ENCODE data around the gene ACOX3. TPM values are rescaled to one million over a fixed set of nuclear protein-coding genes. Genes with fewer than 3 reads are reported as not detected.
"Not testable (repeated sequence)": the region's sequence is repeated elsewhere in the genome, so short reads cannot be mapped to it uniquely, and the experiment has no call there.

ACOX3 gene
- 10 to 100 TPM; 13.2 to 13.6 TPM for total RNA-seq

- POLR2A ChIA-PET, result interaction anchor here (0.6 to 3.1 kb wide), 7 partner anchors 9 to 239 kb away, joined by 3 to 31 read pairs (median 4); no protein-coding TSS in a partner anchor
- CTCF ChIA-PET, result interaction anchor here (0.8 to 1.8 kb wide), 5 partner anchors 10 to 249 kb away, joined by 3 to 8 read pairs (median 6); no protein-coding TSS in a partner anchor
- Mint-ChIP-seq H3K4me3 (peak within 1 kb of the TSS; percentile 94), H3K27ac (peak within 1 kb of the TSS; percentile 98), H3K36me3 (ENCODE audit: low read depth) (peaks cover 14% of the 10 kb centered on the region), H3K27me3 (ENCODE audit: low read depth) (no peaks in the 10 kb centered on the region), H3K4me1 (ENCODE audit: low read depth) (peaks cover 69% of the 10 kb centered on the region), H3K9me3 (ENCODE audit: insufficient read depth) (no peaks in the 10 kb centered on the region)
- ATAC-seq (peak; percentile 92), DNase-seq (peak; percentile 93)
These were observed at the start of gene ACOX3, which contains the start of gene TRMT44 for GRCh38 chr4:8440492-8441311. ACOX3 (minus strand) TSS chr4:8440723; CDS start chr4:8416521, 24,202 bp downstream. TRMT44 (plus strand) TSS chr4:8440777; CDS start chr4:8440823, 46 bp downstream.

- ChIA-PET POLR2A (no interaction called here), CTCF (no interaction called here)
- no peak overlapping the region for H3K27ac Mint-ChIP-seq
- H3K4me1 Mint-ChIP-seq (ENCODE audit: low read depth), result no peaks in the 10 kb centered on the region
- H3K9me3 Mint-ChIP-seq (ENCODE audit: insufficient read depth), result no peaks in the 10 kb centered on the region
- DNase-seq (no peak), ATAC-seq (no peak)
- no peaks in the 10 kb centered on the region for H3K27me3 Mint-ChIP-seq (ENCODE audit: low read depth)
- no peaks in the 10 kb centered on the region for H3K36me3 Mint-ChIP-seq (ENCODE audit: low read depth)
- no peak overlapping the region for H3K4me3 Mint-ChIP-seq
These were observed 48.4 kb upstream of the ACOX3 start for GRCh38 chr4:8488791-8489369.

DNA sequence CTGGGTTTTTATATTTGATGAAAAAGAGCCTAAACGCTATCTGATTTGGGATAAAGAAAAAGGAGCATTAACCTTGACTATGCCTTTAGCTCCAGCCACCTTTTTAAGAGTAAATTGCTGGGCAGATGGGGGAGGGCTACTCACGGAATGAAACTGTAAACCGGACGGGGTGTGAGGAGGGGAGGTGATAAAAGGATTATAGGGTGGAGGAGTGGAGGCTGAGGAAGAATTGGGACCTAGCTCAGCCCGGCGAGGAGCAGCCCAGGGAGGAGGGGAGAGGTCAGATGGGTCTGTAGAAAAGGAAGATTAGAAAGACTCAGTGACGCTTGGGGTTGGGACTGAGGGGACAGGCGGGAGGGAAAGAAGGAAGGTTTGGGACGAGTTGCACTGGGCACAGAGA is 46.1 kb upstream of the ACOX3 start:
- H3K27me3 Mint-ChIP-seq (ENCODE audit: low read depth); ATAC-seq; H3K36me3 Mint-ChIP-seq (ENCODE audit: low read depth); H3K9me3 Mint-ChIP-seq (ENCODE audit: insufficient read depth); POLR2A ChIA-PET; H3K4me1 Mint-ChIP-seq (ENCODE audit: low read depth); H3K27ac Mint-ChIP-seq; DNase-seq; H3K4me3 Mint-ChIP-seq; CTCF ChIA-PET: not testable (repeated sequence)

DNA sequence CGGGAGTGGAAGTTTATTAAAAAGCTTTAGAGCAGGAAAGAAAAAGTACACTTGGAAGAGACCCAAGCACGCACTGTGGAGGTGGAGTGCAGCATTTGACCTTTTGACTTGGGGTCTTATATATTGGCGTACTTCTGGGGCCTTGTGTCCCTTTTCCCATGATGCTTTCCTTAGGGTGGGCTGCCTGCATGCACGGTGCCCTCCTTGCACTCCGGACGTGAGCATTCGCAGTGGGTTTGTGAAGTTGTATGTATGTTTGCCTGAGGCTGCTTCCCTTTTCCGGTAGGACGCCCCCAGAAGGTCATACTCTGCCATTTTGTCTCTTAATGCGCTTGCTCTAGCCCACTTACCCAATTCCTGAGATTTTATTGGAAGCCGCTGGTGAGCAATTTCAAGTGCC is 39.7 kb upstream of the ACOX3 start:
- no peaks in the 10 kb centered on the region for H3K27me3 Mint-ChIP-seq (ENCODE audit: low read depth)
- no peak overlapping the region for H3K27ac Mint-ChIP-seq
- peaks cover 5% of the 10 kb centered on the region for H3K36me3 Mint-ChIP-seq (ENCODE audit: low read depth)
- ATAC-seq, result no peak
- ChIA-PET CTCF (no interaction called here), POLR2A (no interaction called here)
- H3K4me1 Mint-ChIP-seq (ENCODE audit: low read depth), result no peaks in the 10 kb centered on the region
- H3K4me3 Mint-ChIP-seq, result no peak overlapping the region
- no peaks in the 10 kb centered on the region for H3K9me3 Mint-ChIP-seq (ENCODE audit: insufficient read depth)
- no peak for DNase-seq

DNA sequence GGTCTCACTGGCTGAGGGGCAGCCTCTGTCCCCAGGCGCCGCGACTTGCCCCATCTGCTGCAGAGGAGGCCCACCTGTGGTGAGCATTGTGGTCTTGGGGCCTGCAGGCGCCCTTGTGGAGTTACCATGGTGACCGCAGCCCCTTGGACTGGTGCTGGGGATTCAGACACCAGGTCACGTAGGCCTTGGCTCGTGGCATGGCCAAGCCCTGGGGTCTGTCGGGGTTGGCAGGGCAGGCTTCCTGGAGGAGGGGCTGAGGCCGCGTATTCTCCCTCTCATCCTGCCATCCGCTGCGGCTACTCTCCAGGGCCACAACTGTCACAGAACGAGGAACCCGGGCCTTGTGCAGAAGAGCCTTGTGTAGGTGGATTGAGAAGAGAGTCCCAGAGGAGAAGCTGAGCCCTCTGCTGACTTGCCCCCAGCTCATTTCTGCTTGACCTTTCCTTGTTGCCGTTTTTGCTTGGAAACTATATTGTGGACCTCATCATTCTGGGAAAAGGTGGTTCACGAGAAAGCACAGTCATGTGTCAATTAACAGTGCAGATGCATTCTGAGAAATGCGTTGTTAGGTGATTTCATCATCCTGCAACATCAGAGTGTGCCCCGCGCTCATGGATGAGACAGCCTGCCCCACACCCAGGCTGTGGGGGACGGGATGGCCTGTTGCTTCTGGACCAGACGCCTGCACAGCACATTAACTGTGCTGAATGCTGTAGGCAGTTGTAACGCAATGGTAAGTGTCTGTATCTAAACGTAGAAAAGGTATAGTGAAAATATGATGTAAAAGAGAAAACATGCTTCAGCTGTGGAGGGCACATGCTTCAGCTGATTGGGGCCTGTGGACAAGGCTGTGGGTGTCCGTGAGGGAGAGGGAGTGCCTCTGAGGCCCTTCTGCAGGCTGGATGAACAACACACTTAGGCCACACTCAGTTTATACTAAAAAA is 38.5 kb upstream of the ACOX3 start:
- POLR2A ChIA-PET, result no interaction called here
- H3K27me3 Mint-ChIP-seq (ENCODE audit: low read depth), result no peaks in the 10 kb centered on the region

DNA sequence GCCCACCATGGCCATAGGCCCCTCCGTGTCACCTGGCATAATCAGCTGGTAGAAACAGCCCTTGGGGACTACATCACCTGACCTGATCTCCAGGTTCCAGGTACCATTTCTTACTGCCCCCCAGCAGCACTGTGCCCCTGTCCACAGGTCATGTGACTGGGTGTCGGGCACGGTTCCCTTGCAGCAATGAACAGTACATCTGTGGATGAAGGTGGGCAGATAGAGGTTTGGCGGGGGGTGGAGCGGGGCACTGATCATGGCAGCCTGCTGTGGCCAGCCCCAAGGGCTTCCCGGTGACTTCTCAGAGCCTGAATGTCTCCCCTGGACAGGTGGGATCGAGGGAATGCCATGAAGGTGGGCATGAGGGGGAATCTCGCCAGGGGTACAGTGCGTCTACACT is 37.8 kb upstream of the ACOX3 start:
- ChIA-PET POLR2A (no interaction called here), CTCF (no interaction called here)
- Mint-ChIP-seq H3K9me3 (ENCODE audit: insufficient read depth) (no peaks in the 10 kb centered on the region), H3K36me3 (ENCODE audit: low read depth) (peaks cover 5% of the 10 kb centered on the region), H3K27me3 (ENCODE audit: low read depth) (no peaks in the 10 kb centered on the region), H3K4me1 (ENCODE audit: low read depth) (no peaks in the 10 kb centered on the region), H3K27ac (no peak overlapping the region), H3K4me3 (no peak overlapping the region)
- ATAC-seq (no peak), DNase-seq (no peak)

More for the DNA sequence above, 38.5 kb upstream of the ACOX3 start:
- no peaks in the 10 kb centered on the region for H3K9me3 Mint-ChIP-seq (ENCODE audit: insufficient read depth)
- H3K4me3 Mint-ChIP-seq, result no peak overlapping the region
- no peak for DNase-seq
- peaks cover 5% of the 10 kb centered on the region for H3K36me3 Mint-ChIP-seq (ENCODE audit: low read depth)
- no peak overlapping the region for H3K27ac Mint-ChIP-seq
- CTCF ChIA-PET, result no interaction called here
- ATAC-seq, result no peak
- H3K4me1 Mint-ChIP-seq (ENCODE audit: low read depth), result no peaks in the 10 kb centered on the region

DNA sequence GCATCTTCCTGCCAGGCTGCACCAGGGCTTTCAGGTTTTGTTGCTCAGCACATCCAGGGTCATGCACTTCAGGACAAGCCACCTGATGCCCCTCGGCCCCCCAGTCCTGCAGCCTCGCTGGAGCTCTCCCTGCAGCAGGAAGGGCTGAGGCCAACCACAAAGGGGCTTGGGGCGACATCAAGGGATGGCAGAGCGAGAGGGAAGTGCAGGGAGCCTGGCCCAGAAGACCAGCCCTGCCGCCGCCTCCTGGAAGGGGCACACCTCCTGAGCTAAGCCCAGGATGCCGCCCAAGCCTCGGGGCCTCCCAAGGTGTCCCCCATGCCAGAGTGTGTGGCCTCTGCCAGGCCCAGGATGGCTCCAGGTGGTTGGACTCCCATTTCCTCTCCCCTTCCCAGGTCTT is 37.2 kb upstream of the ACOX3 start:
- Mint-ChIP-seq H3K27me3 (ENCODE audit: low read depth) (no peaks in the 10 kb centered on the region), H3K36me3 (ENCODE audit: low read depth) (peaks cover 5% of the 10 kb centered on the region), H3K4me3 (no peak overlapping the region), H3K9me3 (ENCODE audit: insufficient read depth) (no peaks in the 10 kb centered on the region), H3K27ac (no peak overlapping the region), H3K4me1 (ENCODE audit: low read depth) (no peaks in the 10 kb centered on the region)
- DNase-seq, result no peak
- ATAC-seq, result no peak
- ChIA-PET POLR2A (no interaction called here), CTCF (no interaction called here)

DNA sequence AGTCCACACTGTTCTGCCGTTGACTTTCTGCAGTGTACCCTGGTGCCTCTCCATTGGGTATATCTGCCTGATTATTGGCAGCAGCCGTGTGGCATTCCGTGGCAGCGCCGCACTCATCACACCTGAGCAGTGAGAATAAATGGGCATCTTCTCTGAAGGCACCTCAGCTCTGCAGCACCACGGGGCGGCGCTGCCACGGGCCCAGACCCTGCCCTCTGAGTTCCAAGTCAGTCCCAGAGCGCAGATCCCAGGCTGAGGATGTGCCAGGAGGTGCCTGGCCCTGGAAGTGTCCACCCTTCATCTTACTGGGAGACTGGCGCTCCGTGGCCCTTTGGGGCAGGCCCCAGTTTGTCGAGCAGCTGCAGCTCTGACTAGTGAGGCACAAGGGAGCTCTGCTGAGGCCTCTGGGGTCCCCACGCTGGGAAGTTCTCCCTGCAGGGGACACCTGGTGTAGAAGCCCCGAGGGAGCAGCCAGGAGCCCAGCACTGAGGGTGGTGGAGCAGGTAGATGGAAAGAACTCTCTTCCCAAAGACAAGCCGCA is 36.6 kb upstream of the ACOX3 start:
- no peak overlapping the region for H3K27ac Mint-ChIP-seq
- no peaks in the 10 kb centered on the region for H3K9me3 Mint-ChIP-seq (ENCODE audit: insufficient read depth)
- ATAC-seq (no peak), DNase-seq (no peak)
- ChIA-PET POLR2A (no interaction called here), CTCF (no interaction called here)
- H3K4me3 Mint-ChIP-seq, result no peak overlapping the region
- no peaks in the 10 kb centered on the region for H3K4me1 Mint-ChIP-seq (ENCODE audit: low read depth)
- H3K27me3 Mint-ChIP-seq (ENCODE audit: low read depth), result no peaks in the 10 kb centered on the region
- H3K36me3 Mint-ChIP-seq (ENCODE audit: low read depth), result peaks cover 5% of the 10 kb centered on the region

DNA sequence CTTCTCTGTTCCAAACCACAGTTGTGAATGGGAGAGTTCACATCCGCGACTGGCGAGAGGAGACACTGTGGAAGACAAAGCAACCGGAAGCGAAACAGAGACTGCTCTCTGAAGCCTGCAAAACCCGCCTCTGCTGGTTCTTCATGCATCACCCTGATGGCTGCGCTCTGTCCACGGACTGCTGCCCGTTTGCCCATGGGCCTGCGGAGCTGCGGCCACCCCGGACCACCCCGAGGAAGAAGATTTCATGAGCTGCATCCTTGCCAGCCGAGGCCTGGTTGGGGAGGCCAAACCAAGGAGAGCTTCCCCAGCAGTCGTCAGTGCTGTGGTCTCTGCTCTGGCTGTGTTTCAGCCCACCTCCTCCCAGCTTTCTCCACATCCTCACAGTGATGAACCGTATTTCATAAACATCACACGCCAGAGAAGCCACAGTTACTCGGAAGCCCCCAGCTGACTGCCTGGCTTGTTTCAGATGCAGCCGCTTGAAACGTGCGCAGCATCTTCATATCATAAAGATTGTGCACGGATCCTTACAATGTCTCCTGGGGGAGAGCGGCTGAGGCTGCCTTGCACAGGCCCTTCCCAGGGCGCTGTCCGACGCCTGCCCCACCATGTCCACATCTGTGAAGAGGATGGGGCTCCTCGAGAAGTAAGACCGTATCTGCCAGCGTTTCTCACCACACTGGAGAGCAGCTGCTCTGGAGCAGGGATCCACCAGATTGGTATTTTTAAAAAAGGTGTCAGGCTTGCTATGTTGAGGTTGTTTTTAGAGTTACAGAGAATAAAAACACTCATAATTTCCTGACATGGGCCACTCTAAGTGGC is 35.4 kb upstream of the ACOX3 start:
- CTCF ChIA-PET, result no interaction called here
- no peak overlapping the region for H3K27ac Mint-ChIP-seq
- H3K36me3 Mint-ChIP-seq (ENCODE audit: low read depth), result peaks cover 5% of the 10 kb centered on the region
- no peaks in the 10 kb centered on the region for H3K27me3 Mint-ChIP-seq (ENCODE audit: low read depth)
- H3K4me1 Mint-ChIP-seq (ENCODE audit: low read depth), result no peaks in the 10 kb centered on the region
- ATAC-seq (no peak), DNase-seq (no peak)
- no peak overlapping the region for H3K4me3 Mint-ChIP-seq
- POLR2A ChIA-PET, result no interaction called here
- H3K9me3 Mint-ChIP-seq (ENCODE audit: insufficient read depth), result no peaks in the 10 kb centered on the region

DNA sequence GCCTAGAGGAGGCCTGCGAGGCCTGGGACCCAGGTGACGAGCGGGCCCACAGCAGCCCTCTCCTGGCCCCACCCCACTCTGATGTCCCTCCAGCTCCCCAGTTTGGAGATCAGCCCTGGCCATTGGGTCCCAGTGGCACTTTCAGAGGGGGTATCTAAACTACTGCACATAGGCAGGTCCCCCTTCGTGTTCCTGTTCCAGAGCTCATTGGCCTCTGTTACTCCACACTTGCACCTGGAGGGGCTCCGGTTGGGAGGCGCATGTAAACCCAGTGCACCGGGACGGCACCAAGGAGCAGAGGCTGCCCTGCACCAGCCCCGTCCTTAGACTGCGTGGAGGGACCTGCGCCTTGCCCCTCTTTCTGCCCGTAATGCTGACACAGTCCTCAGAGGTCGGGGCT is 34.3 kb upstream of the ACOX3 start:
- no peak for DNase-seq
- no peaks in the 10 kb centered on the region for H3K9me3 Mint-ChIP-seq (ENCODE audit: insufficient read depth)
- H3K4me1 Mint-ChIP-seq (ENCODE audit: low read depth), result no peaks in the 10 kb centered on the region
- ChIA-PET CTCF (no interaction called here), POLR2A (no interaction called here)
- no peak overlapping the region for H3K27ac Mint-ChIP-seq
- H3K4me3 Mint-ChIP-seq, result no peak overlapping the region
- no peak for ATAC-seq
- H3K27me3 Mint-ChIP-seq (ENCODE audit: low read depth), result no peaks in the 10 kb centered on the region
- H3K36me3 Mint-ChIP-seq (ENCODE audit: low read depth), result peaks cover 5% of the 10 kb centered on the region

DNA sequence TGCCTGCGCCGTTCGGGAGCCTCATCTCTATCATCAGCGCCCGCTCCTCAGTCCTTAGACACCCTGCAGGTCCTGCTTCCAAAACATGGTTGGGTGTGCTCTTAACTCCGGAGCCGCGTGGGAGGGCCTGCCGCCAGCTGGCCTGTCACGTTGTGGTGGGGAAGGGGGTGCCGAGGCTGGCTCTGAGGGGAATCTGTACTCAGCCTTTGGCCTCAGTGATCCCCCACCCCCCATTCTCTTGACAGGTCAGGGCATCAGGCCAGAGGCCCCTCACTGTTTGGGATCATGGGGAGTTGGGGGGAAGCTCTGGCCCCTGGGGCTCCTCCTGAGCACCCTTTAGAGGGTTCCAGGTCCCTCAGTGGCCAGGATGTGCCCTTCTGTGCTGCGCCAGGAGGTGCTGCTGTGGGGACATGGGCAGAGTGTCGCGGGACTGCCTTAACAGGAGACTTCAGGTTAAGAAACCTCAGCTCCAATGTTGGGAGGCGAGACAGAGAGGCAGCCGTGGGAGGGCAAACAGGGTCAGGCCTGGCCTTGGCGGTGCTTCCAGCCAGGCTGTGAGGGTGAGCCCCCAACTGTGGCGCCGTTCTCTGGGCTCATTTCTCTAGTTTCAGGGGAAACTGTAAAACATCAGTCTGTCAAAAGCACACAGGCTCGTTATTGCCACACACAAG is 33.5 kb upstream of the ACOX3 start:
- ATAC-seq (no peak), DNase-seq (no peak)
- Mint-ChIP-seq H3K27me3 (ENCODE audit: low read depth) (no peaks in the 10 kb centered on the region), H3K36me3 (ENCODE audit: low read depth) (peaks cover 5% of the 10 kb centered on the region), H3K4me3 (no peak overlapping the region), H3K9me3 (ENCODE audit: insufficient read depth) (no peaks in the 10 kb centered on the region), H3K27ac (no peak overlapping the region), H3K4me1 (ENCODE audit: low read depth) (no peaks in the 10 kb centered on the region)
- ChIA-PET POLR2A (no interaction called here), CTCF (no interaction called here)

All from activated CD8-positive, alpha-beta T cell treated with anti-CD3 and anti-CD28 coated beads, Interleukin-2, amount 10 ng/mL, durations not matched to agents 7 days and 5 days (primary cell).